GM19324 (cell line): ENCODE measurements around the gene LTBR.

ENCODE experiments used
- ATAC-seq: cut with Tn5 transposase; IDR thresholded peaks from one replicate; pipeline ENCODE4 v1.9.1; 2021; ENCODE audit warnings: mild to moderate bottlenecking, moderate library complexity; ENCODE audit not compliant: unreplicated experiment, low FRiP score

LTBR gene

DNA sequence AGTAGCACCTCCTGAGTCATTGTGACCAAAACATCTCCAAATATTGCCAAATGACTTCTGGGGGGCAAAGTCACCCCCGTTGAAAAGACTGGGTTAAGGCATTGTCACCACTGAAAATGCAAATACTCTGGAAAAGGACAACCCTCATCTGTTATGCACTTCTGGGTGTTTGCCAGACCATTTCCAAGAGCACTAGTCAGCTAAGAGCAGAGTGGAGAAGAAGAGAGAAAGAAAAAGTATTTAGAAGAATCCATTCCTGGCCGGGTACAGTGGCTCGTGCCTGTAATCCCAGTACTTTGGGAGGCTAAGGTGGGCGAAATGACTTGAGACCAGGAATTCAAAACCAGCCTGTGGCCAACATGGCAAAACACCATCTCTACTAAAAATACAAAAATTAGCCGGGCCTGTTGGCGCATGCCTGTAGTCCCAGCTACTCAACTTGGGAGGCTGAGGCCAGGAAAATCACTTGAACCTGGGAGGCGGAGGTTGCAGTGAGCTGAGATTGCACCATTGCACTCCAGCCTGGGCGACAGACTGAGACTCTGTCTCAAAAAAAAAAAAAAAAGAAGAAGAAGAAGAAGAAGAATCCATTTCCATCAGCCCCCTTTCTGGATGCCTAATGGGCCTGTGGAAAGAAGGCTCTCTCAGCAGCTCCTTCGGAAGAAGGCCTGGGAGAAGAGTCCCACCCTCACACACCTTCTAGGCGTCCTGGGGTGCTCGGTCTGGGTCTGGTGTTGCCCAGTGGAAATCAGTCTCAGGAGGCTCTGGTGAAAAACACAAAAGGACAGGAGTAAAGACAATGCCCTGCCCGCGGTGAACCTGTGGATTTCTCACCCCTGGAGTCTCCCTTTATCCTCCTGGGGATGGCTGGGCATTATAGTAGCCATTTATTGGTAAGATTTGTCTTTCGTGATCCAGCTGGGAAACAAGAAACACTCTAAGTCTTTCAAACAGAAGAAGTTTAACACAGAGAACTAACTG lies 3.5 kb upstream of the LTBR start:
- ATAC-seq, result no peak

DNA sequence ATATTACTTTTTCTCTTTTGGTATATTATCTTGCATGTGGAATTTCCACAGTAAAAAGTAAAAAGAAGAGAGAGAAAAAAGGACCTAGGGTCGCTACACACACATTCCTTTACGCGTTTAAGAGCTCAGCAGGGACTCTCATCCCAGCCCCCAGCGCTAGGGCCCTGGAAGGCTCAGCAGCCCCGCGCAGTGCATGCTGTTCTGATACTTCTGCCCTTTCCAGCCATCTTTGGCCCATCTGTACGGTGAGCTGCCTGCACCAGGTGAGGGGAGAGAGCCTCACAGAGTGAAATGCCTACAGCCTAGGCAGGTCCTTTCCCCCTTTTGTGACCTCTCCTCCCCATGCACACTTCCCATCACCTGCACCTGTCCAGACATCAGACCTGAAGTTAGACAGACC lies 1.6 kb upstream of the LTBR start:
- ATAC-seq, result no peak

- ATAC-seq, result no peak
Observed at GRCh38 chr12:6382982-6383381, 980 bp upstream of the LTBR start.

- no peak for ATAC-seq
Observed at GRCh38 chr12:6384499-6385436, 806 bp downstream of the LTBR start.

GRCh38 chr12:6386038-6386437 lies 2.1 kb downstream of the LTBR start:
- ATAC-seq, result no peak

DNA sequence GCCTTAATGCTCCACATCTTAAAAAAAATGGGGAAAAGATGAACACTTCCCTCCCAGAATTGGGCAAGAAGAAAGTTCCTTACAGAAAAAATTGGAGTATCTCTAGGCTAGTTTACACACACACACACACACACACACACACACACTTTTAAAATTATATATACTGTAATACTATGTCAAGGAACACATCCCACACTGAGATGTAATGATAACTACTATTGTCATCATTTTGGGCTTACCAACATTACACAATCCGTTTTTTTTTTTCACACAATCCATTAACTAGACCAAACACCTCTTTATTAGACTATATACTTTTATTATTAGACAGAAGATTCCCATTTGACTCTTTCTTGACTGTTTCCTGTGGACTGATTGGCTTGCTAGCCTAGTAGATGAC lies 2.5 kb downstream of the LTBR start:
- no peak for ATAC-seq

- no peak for ATAC-seq
Observed at GRCh38 chr12:6387541-6387940, 3.6 kb downstream of the LTBR start.

GRCh38 chr12:6390084-6390799 lies 6.3 kb downstream of the LTBR start:
- ATAC-seq, result no peak

- ATAC-seq, result no peak
Observed at GRCh38 chr12:6391013-6391412, 7.1 kb downstream of the LTBR start.

GRCh38 chr12:6392504-6392903 lies 8.5 kb downstream of the LTBR start:
- ATAC-seq, result no peak

DNA sequence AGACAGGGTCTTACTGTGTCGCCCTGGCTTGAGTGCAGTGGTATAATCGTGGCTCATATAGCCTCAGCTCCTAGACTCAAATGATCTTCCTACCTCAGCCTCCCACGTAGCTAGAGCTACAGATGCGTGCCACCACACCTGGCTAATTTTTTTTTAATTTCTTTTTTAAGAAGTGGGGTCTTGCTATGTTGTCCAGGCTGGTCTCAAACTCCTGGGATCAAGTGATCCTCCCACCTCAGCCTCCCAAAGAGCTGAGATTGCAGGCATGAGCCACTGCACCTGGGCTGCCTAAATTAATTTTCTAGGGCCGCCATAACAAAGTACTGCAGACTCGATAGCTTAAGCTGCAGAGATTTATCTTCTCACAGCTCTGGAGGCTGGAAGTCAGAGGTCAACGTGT lies 9.1 kb downstream of the LTBR start:
- no peak for ATAC-seq

- ATAC-seq, result no peak
Observed at GRCh38 chr12:6394398-6394797, 10.4 kb downstream of the LTBR start.

DNA sequence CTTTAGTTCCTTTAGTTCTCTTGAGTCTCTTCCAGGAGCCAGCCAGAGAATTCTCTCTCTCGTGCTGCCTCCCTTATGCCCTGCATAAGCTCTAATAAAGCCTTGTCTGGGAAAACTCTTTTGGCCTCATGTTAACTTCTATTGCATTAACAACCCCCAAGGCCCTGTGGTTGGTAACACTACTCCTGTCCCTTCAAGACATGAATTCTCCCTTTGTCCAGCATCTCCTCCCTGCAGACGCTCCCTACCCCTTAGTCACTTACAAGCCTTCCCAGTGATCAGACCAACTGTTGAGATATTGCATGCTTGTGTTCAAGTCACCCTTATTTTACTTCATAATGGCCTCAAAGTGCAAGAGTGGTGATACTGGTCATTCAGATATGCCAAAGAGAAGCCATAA lies 12.1 kb downstream of the LTBR start:
- ATAC-seq, result no peak

DNA sequence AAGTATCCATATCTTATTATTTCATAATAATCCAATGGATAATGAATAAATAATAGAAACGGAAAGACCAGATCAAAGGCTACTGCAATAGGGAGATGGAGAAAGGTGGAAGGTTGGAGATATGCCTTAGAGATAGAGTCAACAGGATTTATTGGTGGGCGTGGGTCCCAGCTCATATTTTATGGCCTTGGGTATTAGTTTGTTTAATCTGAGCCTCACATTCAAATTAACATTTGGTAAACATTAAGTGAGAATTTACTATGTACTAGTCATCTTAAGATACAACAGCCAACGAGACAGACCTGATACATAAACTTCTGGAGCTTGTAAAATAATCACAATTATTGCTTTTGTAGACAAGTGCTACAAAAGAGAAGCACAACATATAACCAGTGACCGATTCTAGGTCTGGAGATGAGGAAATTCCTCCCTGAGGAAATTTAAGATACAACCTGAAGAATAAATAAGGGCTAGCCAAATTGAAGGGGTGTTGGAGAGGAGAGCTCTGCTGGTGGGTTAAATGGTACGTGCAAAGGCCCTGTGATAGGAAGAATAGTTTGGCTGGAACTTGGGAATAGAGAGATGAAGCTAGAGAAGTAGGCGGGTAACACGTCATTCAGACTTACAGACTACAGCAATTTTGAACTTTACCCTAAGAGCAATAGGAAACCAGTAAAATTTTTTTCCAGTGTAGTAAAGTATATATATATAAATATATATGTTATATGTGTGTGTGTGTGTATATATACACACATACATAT lies 16.1 kb downstream of the LTBR start:
- no peak for ATAC-seq

- no peak for ATAC-seq
Observed at GRCh38 chr12:6404390-6404789, 20.4 kb downstream of the LTBR start.

- no peak for ATAC-seq
Observed at GRCh38 chr12:6405963-6406362, 22.0 kb downstream of the LTBR start.

- ATAC-seq, result no peak
Observed at GRCh38 chr12:6407236-6407954, 23.4 kb downstream of the LTBR start.

DNA sequence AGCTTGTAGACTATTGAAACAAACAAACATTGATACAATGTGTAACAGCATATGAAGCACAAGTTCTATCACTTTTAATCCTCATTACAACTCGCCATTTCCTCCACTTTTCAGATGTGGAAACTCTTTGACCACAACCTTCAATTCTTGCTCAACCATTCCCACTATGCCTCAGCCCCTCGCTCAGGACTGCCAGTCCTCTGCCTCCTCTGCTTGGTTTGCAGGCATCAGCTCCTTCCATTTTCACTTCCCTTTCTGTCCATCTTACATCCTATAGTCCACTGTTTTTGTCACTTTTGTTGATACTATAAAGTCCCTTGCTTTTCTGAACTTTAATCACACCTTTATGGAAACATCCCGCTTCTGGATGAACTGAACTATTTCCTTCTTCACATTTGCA lies 32.6 kb downstream of the LTBR start:
- ATAC-seq, result no peak

- ATAC-seq, result no peak
Observed at GRCh38 chr12:6418796-6419195, 34.8 kb downstream of the LTBR start.
